MCF 10A (cell line): Measurements from ENCODE around the gene HS3ST5. TPM values are rescaled to one million over a fixed set of nuclear protein-coding genes. Genes with fewer than 3 reads are reported as not detected.

Experiments
- BruUV-seq: library from RNA; stranded (reverse); fragments of 400-500 nt; replicated peaks from 2 replicates; lab custom pipeline; 2021; lab: Mats Ljungman, UMichigan
- CTCF ChIA-PET: fragments of 300-600 bp; sonication (Branson Sonifier 250); formaldehyde crosslinking; extraction: SDS; loops from one replicate; lab custom pipeline; 2021; ENCODE audit warnings: antibody characterized with exemption, inconsistent platforms; lab: Yijun Ruan, JAX
- POLR2A ChIA-PET: fragments of 300-600, 350-650 bp; sonication (Branson Sonifier 250); formaldehyde crosslinking; extraction: SDS; loops from one replicate; lab custom pipeline; 2020; ENCODE audit warnings: antibody characterized with exemption, inconsistent platforms; lab: Yijun Ruan, JAX
- DNase-seq: peaks from one replicate; pipeline ENCODE4 v3.0.0-alpha.2; 2018; ENCODE audit not compliant: unreplicated experiment
- H3K27ac Mint-ChIP-seq: one replicate; pipeline ENCODE4 v1.8.0; 2022; ENCODE audit warnings: mild to moderate bottlenecking, low read depth, mixed read lengths; ENCODE audit not compliant: unreplicated experiment
- H3K27me3 Mint-ChIP-seq: one replicate; pipeline ENCODE4 v1.8.0; 2022; ENCODE audit warnings: mixed read lengths; ENCODE audit not compliant: insufficient read depth, unreplicated experiment
- H3K36me3 Mint-ChIP-seq: one replicate; pipeline ENCODE4 v1.8.0; 2022; ENCODE audit warnings: mild to moderate bottlenecking, moderate library complexity, mixed read lengths; ENCODE audit not compliant: insufficient read depth, unreplicated experiment
- H3K4me1 Mint-ChIP-seq: one replicate; pipeline ENCODE4 v1.8.0; 2022; ENCODE audit warnings: mixed read lengths; ENCODE audit not compliant: insufficient read depth, unreplicated experiment
- H3K4me3 Mint-ChIP-seq: one replicate; pipeline ENCODE4 v1.8.0; 2022; ENCODE audit warnings: mild to moderate bottlenecking, moderate library complexity, mixed read lengths; ENCODE audit not compliant: unreplicated experiment
- H3K9me3 Mint-ChIP-seq: one replicate; pipeline ENCODE4 v1.8.0; 2022; ENCODE audit warnings: mixed read lengths; ENCODE audit not compliant: unreplicated experiment
- CTCF ChIP-seq: fragments of 200-600 bp; IDR thresholded peaks from one replicate; pipeline ENCODE4 v1.8.0; 2022; ENCODE audit warnings: antibody characterized with exemption, mild to moderate bottlenecking; ENCODE audit not compliant: unreplicated experiment
- intact Hi-C: fragments of 100-400 bp; cut with micrococcal nuclease; formaldehyde crosslinking; loops from 2 replicates; pipeline ENCODE4 v1.14.1; 2022
- total RNA-seq: library from RNA; stranded (reverse); gene quantifications from 2 replicates; pipeline ENCODE4 v1.2.3, GENCODE V29; 2022

Gene HS3ST5
- total RNA-seq, 1 experiment from 2014 or later: not detected

GRCh38 chr6:114087496-114087895 is 255.3 kb downstream of the HS3ST5 start:
- no peak for TF ChIP-seq CTCF
- DNase-seq: no peak
- Mint-ChIP-seq H3K27ac (no peak overlapping the region), H3K4me1 (peaks cover 6% of the 10 kb centered on the region), H3K9me3 (no peaks in the 10 kb centered on the region), H3K4me3 (no peak overlapping the region), H3K27me3 (peaks cover 42% of the 10 kb centered on the region), H3K36me3 (no peaks in the 10 kb centered on the region)
- intact Hi-C loops: no loop called here
- POLR2A ChIA-PET: no interaction called here
- BruUV-seq: no TSS peak
- CTCF ChIA-PET: interaction anchor here (1.2 kb wide), 1 partner anchor 9 kb away, joined by 4 read pairs; no protein-coding TSS in a partner anchor

DNA sequence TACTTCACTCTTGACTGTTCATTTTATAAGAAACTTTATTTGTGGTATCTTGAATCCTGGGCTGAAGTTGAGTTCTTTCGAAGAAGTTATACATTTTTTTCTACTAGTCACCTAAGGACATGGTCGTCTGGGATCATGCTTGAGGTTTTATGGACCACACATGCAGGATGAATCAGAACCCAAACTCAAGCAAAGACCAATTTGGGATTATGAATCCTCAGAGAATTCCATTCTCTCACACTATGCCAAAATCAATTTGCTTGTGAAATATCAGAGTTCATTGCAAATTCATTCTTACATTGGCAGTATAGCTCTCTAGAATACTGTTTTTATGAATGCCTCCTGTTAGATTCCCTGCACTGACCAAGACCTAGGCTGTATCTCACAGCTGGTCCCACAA is 257.6 kb downstream of the HS3ST5 start:
- no peaks in the 10 kb centered on the region for H3K36me3 Mint-ChIP-seq
- H3K27ac Mint-ChIP-seq: no peak overlapping the region
- no peak overlapping the region for H3K4me3 Mint-ChIP-seq
- H3K4me1 Mint-ChIP-seq: peaks cover 6% of the 10 kb centered on the region
- no peak for TF ChIP-seq CTCF
- no TSS peak for BruUV-seq
- no peak for DNase-seq
- ChIA-PET POLR2A (no interaction called here), CTCF (no interaction called here)
- H3K27me3 Mint-ChIP-seq: peaks cover 54% of the 10 kb centered on the region
- intact Hi-C loops: no loop called here
- no peaks in the 10 kb centered on the region for H3K9me3 Mint-ChIP-seq

DNA sequence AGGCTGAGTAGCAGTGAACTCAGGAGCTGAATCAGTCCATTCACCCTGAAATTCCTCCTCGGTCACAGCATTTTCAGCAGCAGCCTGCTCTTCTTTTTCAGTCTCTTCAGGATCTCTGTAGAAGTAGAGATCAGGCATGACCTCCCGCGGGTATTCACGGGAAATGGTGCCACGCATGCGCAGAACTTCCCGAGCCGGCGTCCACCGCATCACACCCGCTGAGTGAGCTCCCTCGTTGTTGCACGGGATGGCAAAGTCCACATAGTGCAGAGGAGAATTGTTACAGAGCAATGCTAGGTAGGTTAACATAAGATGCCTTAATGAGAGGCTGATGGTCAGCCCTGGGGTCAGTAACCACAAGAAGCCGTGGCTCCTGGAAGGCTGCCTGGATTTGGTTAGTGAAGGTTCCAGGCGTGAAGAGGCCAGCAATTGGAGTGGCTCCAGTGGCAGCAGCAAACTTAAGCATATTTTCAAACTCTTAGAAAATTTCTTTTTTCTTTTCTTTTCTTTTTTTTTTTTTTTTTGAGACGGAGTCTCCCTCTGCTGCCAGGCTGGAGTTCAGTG is 258.4 kb downstream of the HS3ST5 start:
- no TSS peak for BruUV-seq
- Mint-ChIP-seq H3K36me3 (no peaks in the 10 kb centered on the region), H3K27me3 (peaks cover 54% of the 10 kb centered on the region), H3K9me3 (no peaks in the 10 kb centered on the region), H3K27ac (no peak overlapping the region), H3K4me3 (no peak overlapping the region), H3K4me1 (peaks cover 6% of the 10 kb centered on the region)
- DNase-seq: no peak
- CTCF ChIA-PET: interaction anchor here (0.5 to 0.6 kb wide), 2 partner anchors 88 to 1338 kb away, joined by 3 read pairs; no protein-coding TSS in a partner anchor
- TF ChIP-seq CTCF: no peak
- intact Hi-C loops: no loop called here
- POLR2A ChIA-PET: no interaction called here

DNA sequence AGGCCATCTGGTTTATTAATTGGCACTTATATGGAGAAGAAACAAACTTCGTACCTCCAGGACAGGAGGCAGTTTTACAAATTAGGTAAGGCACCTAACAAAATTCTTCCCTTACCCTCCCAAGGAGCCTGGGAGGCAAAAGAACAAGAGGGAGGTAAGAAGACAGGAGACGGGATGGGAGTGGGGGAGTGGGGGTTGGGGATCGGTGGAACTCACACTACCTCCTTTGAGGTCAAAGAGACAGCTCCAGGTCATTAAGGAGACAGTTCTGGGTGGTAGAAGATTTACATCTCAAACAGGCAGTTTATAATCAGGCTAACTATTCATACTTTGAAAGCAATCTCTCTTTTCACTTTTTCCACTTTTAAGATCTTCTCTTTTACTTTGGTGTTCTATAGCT is 259.6 kb downstream of the HS3ST5 start:
- Mint-ChIP-seq H3K4me1 (peaks cover 6% of the 10 kb centered on the region), H3K9me3 (no peaks in the 10 kb centered on the region), H3K4me3 (no peak overlapping the region), H3K27ac (no peak overlapping the region), H3K36me3 (no peaks in the 10 kb centered on the region), H3K27me3 (peaks cover 54% of the 10 kb centered on the region)
- intact Hi-C loops: no loop called here
- CTCF ChIA-PET: interaction anchor here (0.6 kb wide), 1 partner anchor 154 kb away, joined by 3 read pairs; no protein-coding TSS in a partner anchor
- POLR2A ChIA-PET: no interaction called here
- no TSS peak for BruUV-seq
- DNase-seq: no peak
- no peak for TF ChIP-seq CTCF
